ENCODE data around the gene ABHD16A. TPM values are rescaled to one million over a fixed set of nuclear protein-coding genes. Genes with fewer than 3 reads are reported as not detected.

The ABHD16A gene
- total and polyA plus RNA-seq, 7 donors, result 26.6 to 56.6 (median 34.4) TPM

- Histone ChIP-seq H3K27ac (no peak overlapping the region), H3K4me3 (no peak overlapping the region), H3K27me3 (ENCODE audit: insufficient read depth in 3 of 3, low read length in 2 of 3) (no peaks in the 10 kb centered on the region), H3K36me3 (ENCODE audit: insufficient read depth in 1 of 2, low read depth in 1 of 2) (peaks cover 12 to 100% of the 10 kb centered on the region in 2 donors), H3K9me3 (no peaks in the 10 kb centered on the region), H3K4me1 (no peaks in the 10 kb centered on the region)
- intact Hi-C loops (cut with DNase I), result no loop called here
- no peak for DNase-seq
- ATAC-seq, result no peak
- 94 to 96% (median 94%) methylated on average over 12 of the region's 12 CpGs for WGBS, 3 donors
- no peak for TF ChIP-seq CTCF (IDR thresholded peaks at IDR 0.05)
Measured at GRCh38 chr6:31691564-31692108, 11.5 kb downstream of the ABHD16A start.

- Histone ChIP-seq H3K4me3 (no peak overlapping the region), H3K27me3 (ENCODE audit: insufficient read depth in 3 of 3, low read length in 2 of 3) (no peaks in the 10 kb centered on the region), H3K9me3 (no peaks in the 10 kb centered on the region), H3K4me1 (no peaks in the 10 kb centered on the region), H3K36me3 (ENCODE audit: insufficient read depth in 1 of 2, low read depth in 1 of 2) (peaks cover 12 to 100% of the 10 kb centered on the region in 2 donors), H3K27ac (no peak overlapping the region)
- no peak for DNase-seq
- intact Hi-C loops (cut with DNase I), result no loop called here
- 90 to 92% (median 90%) methylated on average over 6 of the region's 6 CpGs for WGBS, 3 donors
- no peak for TF ChIP-seq CTCF (IDR thresholded peaks at IDR 0.05)
- no peak for ATAC-seq
Measured at GRCh38 chr6:31691078-31691463, 12.1 kb downstream of the ABHD16A start.

GRCh38 chr6:31690231-31691077 is 12.7 kb downstream of the ABHD16A start:
- Histone ChIP-seq H3K4me1 (no peaks in the 10 kb centered on the region), H3K27me3 (ENCODE audit: insufficient read depth in 3 of 3, low read length in 2 of 3) (no peaks in the 10 kb centered on the region), H3K36me3 (ENCODE audit: insufficient read depth in 1 of 2, low read depth in 1 of 2) (peaks cover 12 to 100% of the 10 kb centered on the region in 2 donors), H3K4me3 (no peak overlapping the region), H3K9me3 (no peaks in the 10 kb centered on the region), H3K27ac (no peak overlapping the region)
- ATAC-seq (no peak), DNase-seq (no peak)
- WGBS, 3 donors, result 68 to 79% (median 68%) methylated on average over 10 of the region's 10 CpGs
- no peak for TF ChIP-seq CTCF (IDR thresholded peaks at IDR 0.05)
- intact Hi-C loops (cut with DNase I), result no loop called here

- DNase-seq (no peak), ATAC-seq (no peak)
- WGBS, 3 donors, result 76 to 81% (median 81%) methylated on average over 11 of the region's 11 CpGs
- no peak for TF ChIP-seq CTCF (IDR thresholded peaks at IDR 0.05)
- peaks cover 12 to 98% of the 10 kb centered on the region in 2 donors for H3K36me3 ChIP-seq (ENCODE audit: insufficient read depth in 1 of 2, low read depth in 1 of 2)
- H3K27ac ChIP-seq, result no peak overlapping the region
- H3K4me3 ChIP-seq, result no peak overlapping the region
- no peaks in the 10 kb centered on the region for H3K4me1 ChIP-seq
- no peaks in the 10 kb centered on the region for H3K27me3 ChIP-seq (ENCODE audit: insufficient read depth in 3 of 3, low read length in 2 of 3)
- intact Hi-C loops (cut with DNase I), result loop anchor here (10.0 kb wide), 2 partner anchors 175 to 195 kb away; partner anchors contain the start of gene NEU1 (in 1 of the 2)
- no peaks in the 10 kb centered on the region for H3K9me3 ChIP-seq
Measured at GRCh38 chr6:31689249-31690110, 13.6 kb downstream of the ABHD16A start.
